Trophoblast cell (in vitro differentiated cells and primary cell): ENCODE measurements around the gene MRPL34.

Experiments
- DNase-seq, 2 donors: peaks; one replicate each; pipeline ENCODE4 v3.0.0-alpha.2; 2016
- H2AFZ ChIP-seq: 2 replicates; pipeline ENCODE4 v1.6.1; 2013; ENCODE audit warnings: low read length, moderate library complexity, mild to moderate bottlenecking; ENCODE audit not compliant: insufficient read depth, poor library complexity
- H2AK5ac ChIP-seq: 2 replicates; pipeline ENCODE4 v1.6.1; 2013; ENCODE audit warnings: mild to moderate bottlenecking, low read length
- H2BK120ac ChIP-seq: 2 replicates; pipeline ENCODE4 v1.6.1; 2013; ENCODE audit warnings: low read length, mild to moderate bottlenecking, moderate library complexity; ENCODE audit not compliant: insufficient read depth, poor library complexity
- H2BK12ac ChIP-seq: 2 replicates; pipeline ENCODE4 v1.6.1; 2013; ENCODE audit warnings: mild to moderate bottlenecking, low read length, moderate library complexity
- H2BK5ac ChIP-seq: 2 replicates; pipeline ENCODE4 v1.6.1; 2013; ENCODE audit warnings: low read length, low read depth, moderate library complexity, mild to moderate bottlenecking; ENCODE audit not compliant: poor library complexity
- H3K14ac ChIP-seq: 2 replicates; pipeline ENCODE4 v1.6.1; 2013; ENCODE audit warnings: mild to moderate bottlenecking, low read length
- H3K18ac ChIP-seq: 2 replicates; pipeline ENCODE4 v1.6.1; 2013; ENCODE audit warnings: mild to moderate bottlenecking, low read length
- H3K23ac ChIP-seq: 2 replicates; pipeline ENCODE4 v1.6.1; 2013; ENCODE audit warnings: low read length
- H3K27ac ChIP-seq: 2 replicates; pipeline ENCODE4 v1.5.1; 2013; ENCODE audit warnings: low read depth, mild to moderate bottlenecking, inconsistent platforms, low read length, moderate library complexity
- H3K27me3 ChIP-seq: 2 replicates; pipeline ENCODE4 v1.6.1; 2013; ENCODE audit warnings: inconsistent platforms, mild to moderate bottlenecking, low read length, moderate library complexity; ENCODE audit not compliant: insufficient read depth
- H3K36me3 ChIP-seq, 2 experiments: 1 replicate in 1 of 2; 2 replicates in 1 of 2; pipeline ENCODE4 v1.6.1; 2013; ENCODE audit warnings: low read length in 2 of 2, mild to moderate bottlenecking in 2 of 2, moderate library complexity in 1 of 2; ENCODE audit not compliant: insufficient read depth in 2 of 2, control insufficient read depth in 1 of 2
- H3K4ac ChIP-seq: 2 replicates; pipeline ENCODE4 v1.6.1; 2013; ENCODE audit warnings: low read depth, mild to moderate bottlenecking, low read length, moderate library complexity
- H3K4me1 ChIP-seq, 2 experiments: 1 replicate in 1 of 2; 2 replicates in 1 of 2; pipeline ENCODE4 v1.6.1; 2013; ENCODE audit warnings: low read length in 2 of 2, mild to moderate bottlenecking in 2 of 2, moderate library complexity in 1 of 2; ENCODE audit not compliant: insufficient read depth in 2 of 2, control insufficient read depth in 1 of 2
- H3K4me2 ChIP-seq: 2 replicates; pipeline ENCODE4 v1.6.1; 2013; ENCODE audit warnings: inconsistent platforms, mild to moderate bottlenecking, low read length, moderate library complexity
- H3K4me3 ChIP-seq: 2 replicates; pipeline ENCODE4 v1.5.1; 2013; ENCODE audit warnings: mild to moderate bottlenecking, low read depth, low read length, inconsistent platforms
- H3K79me1 ChIP-seq: one replicate; pipeline ENCODE4 v1.6.1; 2013; ENCODE audit warnings: low read length
- H3K79me2 ChIP-seq: 2 replicates; pipeline ENCODE4 v1.6.1; 2013; ENCODE audit warnings: low read length, mild to moderate bottlenecking; ENCODE audit not compliant: control insufficient read depth, insufficient read depth, poor library complexity
- H3K9ac ChIP-seq: 2 replicates; pipeline ENCODE4 v1.6.1; 2013; ENCODE audit warnings: mild to moderate bottlenecking, low read length
- H3K9me3 ChIP-seq: 2 replicates; pipeline ENCODE4 v1.6.1; 2013; ENCODE audit warnings: low read depth, mild to moderate bottlenecking, control low read depth, inconsistent platforms, low read length; ENCODE audit not compliant: insufficient read depth
- H4K12ac ChIP-seq: 2 replicates; pipeline ENCODE4 v1.6.1; 2013; ENCODE audit warnings: low read depth, mild to moderate bottlenecking, low read length, moderate library complexity
- H4K8ac ChIP-seq: 2 replicates; pipeline ENCODE4 v1.6.1; 2013; ENCODE audit warnings: low read depth, mild to moderate bottlenecking, low read length, moderate library complexity
- H4K91ac ChIP-seq: one replicate; pipeline ENCODE4 v1.6.1; 2013; ENCODE audit warnings: low read depth, mild to moderate bottlenecking, low read length, moderate library complexity
- WGBS: extraction: QIAGEN DNeasy Blood & Tissue Kit; methylation state at CpG from one replicate; pipeline ENCODE4 v1.1.7; 2013; ENCODE audit warnings: missing lambda C conversion rate; ENCODE audit not compliant: insufficient read length, insufficient coverage; ENCODE audit errors: extremely low coverage; 5-methylcytosine and 5-hydroxymethylcytosine counted together

MRPL34 gene

GRCh38 chr19:17326595-17326966 lies 20.9 kb downstream of the MRPL34 start:
- Histone ChIP-seq H3K9ac (no peak overlapping the region), H3K4me2 (no peak overlapping the region), H3K4ac (no peak overlapping the region), H2BK120ac (no peak overlapping the region), H4K12ac (no peak overlapping the region), H3K27me3 (no peaks in the 10 kb centered on the region), H3K23ac (no peak overlapping the region), H3K9me3 (peaks cover 2% of the 10 kb centered on the region), H2BK5ac (no peak overlapping the region), H2AK5ac (no peak overlapping the region), H3K79me1 (peaks cover 4% of the 10 kb centered on the region), H4K8ac (no peak overlapping the region), H3K36me3 (peaks cover 20 to 34% of the 10 kb centered on the region in 2 experiments), H3K18ac (no peak overlapping the region), H3K27ac (peak overlapping the region; percentile 15), H2AFZ (no peak overlapping the region), H4K91ac (no peak overlapping the region), H3K4me1 (peaks cover 16 to 20% of the 10 kb centered on the region in 2 experiments), H2BK12ac (no peak overlapping the region), H3K14ac (no peak overlapping the region), H3K79me2 (peaks cover 4% of the 10 kb centered on the region), H3K4me3 (no peak overlapping the region)
- no CpG with 5 or more reads among the region's 11 CpGs for WGBS
- DNase-seq = peak; percentile 89 to 93

- H3K27ac ChIP-seq = peak overlapping the region; percentile 25
- H3K14ac ChIP-seq = no peak overlapping the region
- H3K23ac ChIP-seq = no peak overlapping the region
- H4K12ac ChIP-seq = no peak overlapping the region
- peak overlapping the region; percentile 1 for H4K8ac ChIP-seq
- H3K9me3 ChIP-seq = peaks cover 2% of the 10 kb centered on the region
- H3K4me1 ChIP-seq = peaks cover 16 to 20% of the 10 kb centered on the region in 2 experiments
- no peak overlapping the region for H3K18ac ChIP-seq
- WGBS = no CpG with 5 or more reads among the region's 27 CpGs
- peaks cover 4% of the 10 kb centered on the region for H3K79me1 ChIP-seq
- peaks cover 4% of the 10 kb centered on the region for H3K79me2 ChIP-seq
- H3K36me3 ChIP-seq = peaks cover 14 to 28% of the 10 kb centered on the region in 2 experiments
- no peak overlapping the region for H3K4me3 ChIP-seq
- no peak overlapping the region for H3K9ac ChIP-seq
- H2BK12ac ChIP-seq = no peak overlapping the region
- no peak overlapping the region for H2BK120ac ChIP-seq
- H2BK5ac ChIP-seq = no peak overlapping the region
- H3K4ac ChIP-seq = no peak overlapping the region
- no peak overlapping the region for H2AFZ ChIP-seq
- DNase-seq = peak in 1 of 2 donors; percentile 23
- H3K4me2 ChIP-seq = peak overlapping the region; percentile 2
- H2AK5ac ChIP-seq = no peak overlapping the region
- H3K27me3 ChIP-seq = no peaks in the 10 kb centered on the region
- H4K91ac ChIP-seq = no peak overlapping the region
Observed at GRCh38 chr19:17327068-17327653, 21.5 kb downstream of the MRPL34 start.

- Histone ChIP-seq H3K27me3 (no peaks in the 10 kb centered on the region), H3K4me3 (peak overlapping the region; percentile 59), H3K4ac (no peak overlapping the region), H2AK5ac (no peak overlapping the region), H3K9ac (peak overlapping the region; percentile 31), H3K79me2 (peaks cover 4% of the 10 kb centered on the region), H3K79me1 (peaks cover 4% of the 10 kb centered on the region), H3K9me3 (peaks cover 2% of the 10 kb centered on the region), H3K4me2 (peak overlapping the region; percentile 84), H3K14ac (peak overlapping the region; percentile 57), H4K12ac (peak overlapping the region; percentile 58), H4K8ac (peak overlapping the region; percentile 76), H3K4me1 (peaks cover 16 to 20% of the 10 kb centered on the region in 2 experiments), H3K36me3 (peaks cover 10 to 24% of the 10 kb centered on the region in 2 experiments), H2AFZ (peak overlapping the region; percentile 19), H2BK5ac (peak overlapping the region; percentile 43), H3K27ac (peak overlapping the region; percentile 64), H2BK120ac (peak overlapping the region; percentile 8), H4K91ac (peak overlapping the region; percentile 74), H3K18ac (peak overlapping the region; percentile 44), H2BK12ac (no peak overlapping the region), H3K23ac (no peak overlapping the region)
- WGBS = no CpG with 5 or more reads among the region's 64 CpGs
- DNase-seq = peak; percentile 96 to 97
Observed at GRCh38 chr19:17327654-17328516, 22.2 kb downstream of the MRPL34 start.

GRCh38 chr19:17328517-17329365 lies 23.1 kb downstream of the MRPL34 start:
- peak overlapping the region; percentile 84 for H3K4me2 ChIP-seq
- no peak overlapping the region for H3K23ac ChIP-seq
- peak overlapping the region; percentile 74 for H4K91ac ChIP-seq
- peaks cover 10 to 24% of the 10 kb centered on the region in 2 experiments for H3K36me3 ChIP-seq
- peak in 1 of 2 donors; percentile 28 for DNase-seq
- peak overlapping the region; percentile 31 for H3K9ac ChIP-seq
- no CpG with 5 or more reads among the region's 94 CpGs for WGBS
- H2AFZ ChIP-seq = peak overlapping the region; percentile 19
- peak overlapping the region; percentile 64 for H3K27ac ChIP-seq
- peaks cover 4% of the 10 kb centered on the region for H3K79me2 ChIP-seq
- H2BK120ac ChIP-seq = peak overlapping the region; percentile 8
- H3K14ac ChIP-seq = peak overlapping the region; percentile 57
- no peak overlapping the region for H2BK12ac ChIP-seq
- H3K4ac ChIP-seq = no peak overlapping the region
- H3K4me3 ChIP-seq = peak overlapping the region; percentile 59
- peaks cover 18 to 21% of the 10 kb centered on the region in 2 experiments for H3K4me1 ChIP-seq
- no peaks in the 10 kb centered on the region for H3K27me3 ChIP-seq
- H2BK5ac ChIP-seq = peak overlapping the region; percentile 43
- H3K9me3 ChIP-seq = peaks cover 2% of the 10 kb centered on the region
- H3K18ac ChIP-seq = peak overlapping the region; percentile 44
- peaks cover 7% of the 10 kb centered on the region for H3K79me1 ChIP-seq
- no peak overlapping the region for H2AK5ac ChIP-seq
- peak overlapping the region; percentile 76 for H4K8ac ChIP-seq
- peak overlapping the region; percentile 58 for H4K12ac ChIP-seq
